ENCODE measurements around the gene KIF3A. TPM values are rescaled to one million over a fixed set of nuclear protein-coding genes. Genes with fewer than 3 reads are reported as not detected.
A peak's percentile ranks its signal among the peaks of the same experiment; 100 is the strongest.

The KIF3A gene
- total and polyA plus RNA-seq, 2 of the 8 experiments (the other 6 are each of a cell fraction or from before 2014, with no cell fraction given), result 3.1 to 13.1 TPM

DNA sequence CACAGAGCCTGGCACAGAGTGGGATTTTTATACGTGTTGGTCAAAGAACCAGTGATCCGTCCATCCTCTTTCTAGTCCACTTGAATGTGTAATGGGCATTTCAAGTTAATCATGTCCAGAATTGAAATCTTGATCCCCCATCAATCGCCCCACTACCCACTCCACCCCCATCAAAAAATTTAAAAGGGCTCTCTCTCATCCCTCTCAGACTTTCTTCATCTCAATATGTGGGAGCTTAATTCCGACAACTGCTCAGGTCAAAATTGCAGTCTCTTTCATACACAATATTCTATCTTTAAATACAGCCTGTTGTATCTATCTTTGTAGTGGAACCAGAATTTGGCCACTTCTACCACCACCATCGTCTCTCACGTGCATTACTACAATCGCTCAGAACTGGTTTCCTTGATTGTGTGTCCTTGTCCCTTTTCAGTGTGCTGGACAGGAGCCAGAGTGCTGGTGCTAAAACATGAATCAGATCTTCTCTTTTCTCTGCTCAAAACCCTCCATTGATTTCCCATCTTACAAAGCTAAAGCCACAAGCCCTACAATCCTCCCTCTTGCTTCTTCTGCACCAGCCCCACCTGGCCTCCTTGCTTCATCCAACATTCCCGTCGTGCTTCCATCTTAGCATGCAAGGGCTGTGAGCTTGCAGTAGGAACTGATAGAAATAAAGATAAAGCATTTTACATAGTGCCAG lies 786 bp upstream of the KIF3A start:
- Histone ChIP-seq H3K27ac (ENCODE audit: low read depth, low read length) (no peak overlapping the region), H4K5ac (ENCODE audit: insufficient read length, low read depth, low read length) (no peak overlapping the region), H3K23ac (ENCODE audit: insufficient read length) (no peak overlapping the region), H3K4me2 (ENCODE audit: insufficient read depth in 1 of 2, low read depth in 2 of 2, low read length in 2 of 2) (peak overlapping the region; percentile 53 to 89), H3K9ac (replicated peaks in 1 of 4; ENCODE audit: extremely low read depth in 1 of 4, low read depth in 3 of 4, low read length in 3 of 4) (no peak overlapping the region), H3K27me3 (replicated peaks in 1 of 4; ENCODE audit: control insufficient read depth in 3 of 4, extremely low read depth in 1 of 4, insufficient read depth in 3 of 4, low read length in 3 of 4) (peaks cover 0 to 5% (median 0%) of the 10 kb centered on the region in 4 experiments; a peak in 1 of 7 replicates), H3K79me1 (ENCODE audit: low read depth, low read length) (no peaks in the 10 kb centered on the region; the same call in 1 of the 2 replicates), H3K23me2 (ENCODE audit: low read depth, low read length) (peaks cover 3% of the 10 kb centered on the region; the same call in 1 of the 2 replicates), H3K4me1 (replicated peaks in 1 of 4; ENCODE audit: control insufficient read depth in 3 of 4, insufficient read depth in 4 of 4, low read length in 3 of 4) (peaks cover 0 to 4% (median under 1%) of the 10 kb centered on the region in 4 experiments; a peak in 2 of 7 replicates), H3K36me3 (ENCODE audit: control insufficient read depth in 2 of 4, insufficient read depth in 4 of 4, low read length in 3 of 4) (no peaks in the 10 kb centered on the region; a peak in 1 of 8 replicates), H2BK15ac (ENCODE audit: low read length) (no peak overlapping the region), H3K4ac (replicated peaks; ENCODE audit: insufficient read length, low read depth, low read length) (no peak overlapping the region), H2BK20ac (ENCODE audit: low read length) (no peak overlapping the region), H2BK120ac (replicated peaks; ENCODE audit: low read depth, low read length) (no peak overlapping the region), H2BK5ac (ENCODE audit: low read depth, low read length) (no peak overlapping the region), H2AK5ac (ENCODE audit: low read depth, low read length) (no peak overlapping the region), H3K56ac (replicated peaks; ENCODE audit: insufficient read length, low read depth, low read length) (no peak overlapping the region), H3K79me2 (ENCODE audit: control insufficient read depth in 1 of 2, insufficient read depth in 2 of 2, low read length in 2 of 2) (no peaks in the 10 kb centered on the region), H4K8ac (ENCODE audit: extremely low read depth, insufficient read depth, low read length) (no peak overlapping the region), H2AFZ (ENCODE audit: low read length) (peak overlapping the region; percentile 97), H3K18ac (ENCODE audit: extremely low read depth, low read length) (no peak overlapping the region; the same call in 1 of the 2 replicates), H3K14ac (ENCODE audit: insufficient read length) (no peak overlapping the region), H4K91ac (replicated peaks; ENCODE audit: insufficient read length, low read length) (no peak overlapping the region), H2BK12ac (ENCODE audit: low read depth, low read length) (no peak overlapping the region), H4K20me1 (replicated peaks in 1 of 2; ENCODE audit: control insufficient read depth in 1 of 2, insufficient read depth in 2 of 2, low read length in 2 of 2) (no peaks in the 10 kb centered on the region), H3K4me3 (ENCODE audit: extremely low read depth in 1 of 4, insufficient read depth in 2 of 4, low read depth in 3 of 4, low read length in 4 of 4) (peak overlapping the region; percentile 63 to 87 (median 76); a peak in 5 of 8 replicates), H3K9me3 (ENCODE audit: insufficient read depth in 2 of 2, low read depth in 1 of 2, low read length in 1 of 2) (no peaks in the 10 kb centered on the region)
- ChIA-PET CTCF (ENCODE audit: partially characterized antibody) (interaction anchor here (1.1 to 2.7 kb wide), 5 partner anchors 9 to 82 kb away, joined by 3 to 12 read pairs (median 6); partner anchors contain the start of gene CCNI2), POLR2A (ENCODE audit: partially characterized antibody) (interaction anchor here (0.6 to 2.2 kb wide), 6 partner anchors 9 to 133 kb away, joined by 3 to 9 read pairs (median 5); partner anchors contain the start of genes CCNI2, GDF9 and UQCRQ)
- no peak for FAIRE-seq
- TF ChIP-seq CHD2 (IDR thresholded peaks at IDR 0.05; ENCODE audit: low read length) (no peak), CREB1 (IDR thresholded peaks at IDR 0.05) (no peak), RXRA (IDR thresholded peaks at IDR 0.05; ENCODE audit: insufficient read depth, low read depth, low read length) (no peak), SIN3A (conservative IDR thresholded peaks at IDR 0.05 in 1 of 2, IDR thresholded peaks at IDR 0.05 in 1 of 2; ENCODE audit: low read depth in 1 of 2, low read length in 2 of 2) (no peak), HDAC6 (IDR thresholded peaks at IDR 0.05; ENCODE audit: low read depth, low read length) (no peak)
- 72% methylated on average over 9 of the region's 9 CpGs; no CpG with 5 or more reads in 1 of the 2 experiments for WGBS, 2 experiments (ENCODE audit: extremely low coverage in 1 of 2, insufficient coverage in 1 of 2, insufficient read length in 1 of 2, insufficient replicate concordance in 2 of 2, low coverage in 1 of 2, low lambda C conversion rate in 2 of 2, missing lambda C conversion rate in 1 of 2)
- DNase-seq (ENCODE audit: low read depth in 1 of 2, low spot score in 2 of 2), result no peak
